GM23338 (cell line): ENCODE data around the gene GLG1.
"Not testable (repeated sequence)": the region's sequence is repeated elsewhere in the genome, so short reads cannot be mapped to it uniquely, and the experiment has no call there.

Source experiments
- CREB1 ChIP-seq: fragments of 250-450 bp; sonication (Bioruptor Pico); IDR thresholded peaks from 2 replicates; pipeline ENCODE4 v1.5.0; 2020; ENCODE audit warnings: low read depth, mild to moderate bottlenecking, moderate library complexity
- CTCF ChIP-seq, 2 experiments: fragments of 200-600 bp in 1 of 2; sonication (generic) in 1 of 2; conservative IDR thresholded peaks; 2 replicates each; pipeline versions ENCODE4 v1.5.1 to v1.6.1; 2016 to 2017; ENCODE audit warnings: antibody characterized with exemption in 2 of 2, low read depth in 2 of 2, mild to moderate bottlenecking in 2 of 2, moderate library complexity in 1 of 2
- ETS1 ChIP-seq: IDR thresholded peaks from 2 replicates; pipeline ENCODE4 v1.6.1; 2016; ENCODE audit warnings: antibody characterized with exemption
- EZH2 ChIP-seq: fragments of 200-600 bp; sonication (generic); IDR thresholded peaks from one replicate; pipeline ENCODE4 v1.8.0; 2017; ENCODE audit warnings: antibody characterized with exemption, mild to moderate bottlenecking, low read depth; ENCODE audit not compliant: unreplicated experiment
- EZH2phosphoT487 ChIP-seq: fragments of 200-600 bp; sonication (generic); IDR thresholded peaks from one replicate; pipeline ENCODE4 v1.8.1; 2018; ENCODE audit warnings: antibody characterized with exemption; ENCODE audit not compliant: unreplicated experiment
- JUNB ChIP-seq: IDR thresholded peaks from one replicate; pipeline ENCODE4 v1.6.1; 2016; ENCODE audit warnings: antibody characterized with exemption; ENCODE audit not compliant: unreplicated experiment
- POLR2AphosphoS5 ChIP-seq: IDR thresholded peaks from 2 replicates; pipeline ENCODE4 v1.6.1; 2016; ENCODE audit warnings: antibody characterized with exemption, low read depth
- REST ChIP-seq: IDR thresholded peaks from one replicate; pipeline ENCODE4 v1.6.1; 2018; ENCODE audit warnings: antibody characterized with exemption; ENCODE audit not compliant: unreplicated experiment
- STAT1 ChIP-seq: IDR thresholded peaks from one replicate; pipeline ENCODE4 v1.6.1; 2016; ENCODE audit warnings: antibody characterized with exemption; ENCODE audit not compliant: unreplicated experiment
- ZNF331 ChIP-seq: fragments of 250-450 bp; sonication (Bioruptor Pico); IDR thresholded peaks from 2 replicates; pipeline ENCODE4 v1.5.0; 2020; ENCODE audit warnings: low read depth, mild to moderate bottlenecking, moderate library complexity

- TF ChIP-seq CTCF (conservative IDR thresholded peaks at IDR 0.05; ENCODE audit: low read depth in 2 of 2); REST; ETS1; POLR2AphosphoS5; EZH2phosphoT487; ZNF331 (CRISPR knock-in tag); CREB1 (CRISPR knock-in tag); STAT1; EZH2; JUNB: not testable (repeated sequence)
Observed at GRCh38 chr16:74412775-74413390, 194.0 kb downstream of the GLG1 start.
